C4-2B (cell line): ENCODE measurements around the gene RASAL2.

Experiments
- H3K27ac ChIP-seq: fragments of 450-650 bp; 2 replicates; pipeline ENCODE4 v1.5.1; 2017
- ZFX ChIP-seq: fragments of 450-650 bp; IDR thresholded peaks from 2 replicates; pipeline ENCODE4 v1.6.1; 2017
- TF ChIP-seq, protein P1 (sequence below): fragments of 450-650 bp; conservative IDR thresholded peaks from 2 replicates; pipeline ENCODE4 v1.5.1; 2017; ENCODE audit warnings: mild to moderate bottlenecking

RASAL2 gene

DNA sequence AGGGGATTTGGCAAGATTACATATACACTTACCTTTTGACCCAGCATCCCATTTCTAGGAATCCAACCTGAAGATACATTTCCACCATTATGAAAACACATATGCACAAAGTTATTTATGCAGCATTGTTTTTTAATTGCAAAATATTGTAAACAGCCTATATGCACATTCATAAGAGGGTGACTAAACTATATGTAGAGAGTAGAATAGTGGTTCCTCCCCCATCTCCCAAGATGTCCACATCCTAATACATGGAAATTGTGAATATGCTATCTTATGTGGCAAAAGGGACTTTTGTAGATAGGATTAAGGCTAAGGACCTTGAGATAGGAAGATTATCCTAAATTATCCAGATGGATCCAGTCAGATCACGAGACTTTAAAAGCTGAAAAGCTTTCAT lies 311.2 kb downstream of the RASAL2 start:
- H3K27ac ChIP-seq = no peak overlapping the region
- TF ChIP-seq, protein P1, sequence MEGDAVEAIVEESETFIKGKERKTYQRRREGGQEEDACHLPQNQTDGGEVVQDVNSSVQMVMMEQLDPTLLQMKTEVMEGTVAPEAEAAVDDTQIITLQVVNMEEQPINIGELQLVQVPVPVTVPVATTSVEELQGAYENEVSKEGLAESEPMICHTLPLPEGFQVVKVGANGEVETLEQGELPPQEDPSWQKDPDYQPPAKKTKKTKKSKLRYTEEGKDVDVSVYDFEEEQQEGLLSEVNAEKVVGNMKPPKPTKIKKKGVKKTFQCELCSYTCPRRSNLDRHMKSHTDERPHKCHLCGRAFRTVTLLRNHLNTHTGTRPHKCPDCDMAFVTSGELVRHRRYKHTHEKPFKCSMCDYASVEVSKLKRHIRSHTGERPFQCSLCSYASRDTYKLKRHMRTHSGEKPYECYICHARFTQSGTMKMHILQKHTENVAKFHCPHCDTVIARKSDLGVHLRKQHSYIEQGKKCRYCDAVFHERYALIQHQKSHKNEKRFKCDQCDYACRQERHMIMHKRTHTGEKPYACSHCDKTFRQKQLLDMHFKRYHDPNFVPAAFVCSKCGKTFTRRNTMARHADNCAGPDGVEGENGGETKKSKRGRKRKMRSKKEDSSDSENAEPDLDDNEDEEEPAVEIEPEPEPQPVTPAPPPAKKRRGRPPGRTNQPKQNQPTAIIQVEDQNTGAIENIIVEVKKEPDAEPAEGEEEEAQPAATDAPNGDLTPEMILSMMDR = no peak
- no peak for TF ChIP-seq ZFX

DNA sequence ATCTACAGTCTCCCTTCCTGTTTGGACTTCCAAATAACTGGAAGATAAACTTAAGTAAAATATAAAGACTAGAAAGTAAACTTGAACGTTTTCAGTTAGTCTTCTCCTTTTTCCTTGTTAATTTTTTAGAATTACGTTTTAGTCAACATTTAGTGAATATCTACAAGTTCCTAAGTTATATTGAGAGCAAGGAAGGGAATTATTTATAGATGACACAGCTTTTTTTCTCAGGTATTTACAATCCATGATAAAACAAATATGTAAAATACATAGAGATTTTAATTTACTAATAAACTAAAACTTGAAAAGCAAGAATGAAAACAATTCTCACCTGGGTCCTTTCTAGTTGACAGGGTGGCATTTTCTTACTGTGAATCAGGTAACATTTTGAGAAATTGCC lies 313.3 kb downstream of the RASAL2 start:
- TF ChIP-seq, protein P1 = no peak
- TF ChIP-seq ZFX = no peak
- no peak overlapping the region for H3K27ac ChIP-seq

DNA sequence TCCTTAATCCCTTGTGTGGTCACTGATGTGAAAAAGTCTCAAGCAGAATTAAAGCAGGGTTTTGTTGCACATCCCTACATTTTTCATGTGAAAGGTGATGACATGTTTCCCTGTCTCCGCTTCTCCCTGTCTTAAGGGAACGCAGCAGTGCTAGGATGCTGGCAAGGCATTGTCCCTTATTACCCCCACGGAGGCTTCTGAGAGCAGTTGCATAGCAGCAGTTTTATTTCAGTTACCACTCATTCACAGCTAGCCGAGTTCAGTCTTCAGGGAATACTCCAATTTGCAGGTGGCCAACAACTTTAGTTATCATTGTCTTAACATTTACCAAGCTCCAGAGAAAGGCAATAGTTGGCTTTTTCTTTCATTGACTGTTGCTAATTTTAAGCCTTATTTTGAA lies 313.8 kb downstream of the RASAL2 start:
- no peak for TF ChIP-seq ZFX
- TF ChIP-seq, protein P1 = no peak
- no peak overlapping the region for H3K27ac ChIP-seq

DNA sequence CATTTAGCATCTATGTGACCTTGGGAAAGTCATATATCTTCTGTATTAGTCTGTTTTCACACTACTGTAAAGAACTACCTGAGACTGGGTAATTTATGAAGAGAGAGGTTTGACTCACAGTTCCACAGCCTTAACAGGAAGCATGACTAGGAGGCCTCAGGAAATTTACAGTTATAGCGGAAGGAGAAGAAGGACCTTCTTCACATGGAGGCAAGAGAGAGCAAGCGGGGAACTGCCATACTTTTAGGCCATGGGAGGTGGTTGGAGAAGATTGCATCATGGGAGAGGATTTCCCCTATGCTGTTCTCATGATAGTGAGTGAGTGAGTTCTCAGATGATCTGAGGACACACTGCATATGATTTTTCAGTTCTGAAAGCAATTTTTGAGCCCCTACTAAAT lies 315.0 kb downstream of the RASAL2 start:
- H3K27ac ChIP-seq = no peak overlapping the region
- no peak for TF ChIP-seq ZFX
- TF ChIP-seq, protein P1 = no peak

DNA sequence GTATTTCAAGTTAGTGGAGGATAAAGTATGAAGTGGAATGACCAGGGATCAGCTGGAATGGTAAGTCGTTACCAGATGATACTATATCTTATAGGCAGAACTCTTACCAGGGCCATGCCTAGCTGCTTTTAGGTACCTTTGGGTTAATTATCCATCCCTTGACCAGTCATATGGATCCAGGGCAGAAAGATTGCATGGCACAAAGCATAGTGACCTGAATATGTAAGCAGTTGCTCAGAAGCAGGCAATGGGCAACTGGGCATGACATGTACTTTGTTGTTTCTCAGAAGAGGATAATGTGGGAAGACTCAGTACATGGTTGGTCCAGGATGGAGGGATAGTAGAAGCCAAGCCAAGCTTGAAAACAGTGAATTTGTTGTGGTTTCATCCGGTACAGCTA lies 315.6 kb downstream of the RASAL2 start:
- TF ChIP-seq, protein P1 = no peak
- no peak for TF ChIP-seq ZFX
- H3K27ac ChIP-seq = no peak overlapping the region

DNA sequence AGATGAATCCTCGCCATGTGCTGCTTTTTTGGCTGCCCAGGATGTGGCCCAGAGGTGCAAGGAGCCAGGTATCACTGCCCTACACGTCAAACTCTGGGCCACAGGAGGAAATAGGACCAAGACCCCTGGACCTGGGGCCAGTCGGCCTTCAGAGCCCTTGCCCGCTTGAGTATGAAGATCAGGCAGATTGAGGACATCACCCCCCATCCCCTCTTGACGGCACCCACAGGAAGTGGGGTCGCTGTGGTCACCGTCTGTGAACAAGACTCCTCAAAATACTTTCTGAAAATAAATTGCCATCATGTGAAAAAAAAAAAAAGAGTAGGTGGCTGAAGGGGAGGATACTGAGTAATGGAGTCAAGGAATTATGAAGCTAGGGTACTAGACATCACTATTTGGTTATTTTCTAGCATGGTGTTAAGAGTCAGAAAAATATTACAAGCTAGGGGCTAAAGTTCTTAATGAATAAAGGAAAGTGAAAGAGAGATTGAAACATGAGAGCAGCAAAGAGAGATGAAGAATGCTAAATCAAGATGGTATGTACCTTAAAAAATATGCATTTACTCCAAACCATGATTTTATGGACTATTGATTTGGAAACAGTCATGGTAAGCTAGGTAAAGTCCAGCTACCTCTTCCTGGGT lies 318.0 kb downstream of the RASAL2 start:
- H3K27ac ChIP-seq = no peak overlapping the region
- TF ChIP-seq, protein P1 = no peak
- TF ChIP-seq ZFX = no peak

DNA sequence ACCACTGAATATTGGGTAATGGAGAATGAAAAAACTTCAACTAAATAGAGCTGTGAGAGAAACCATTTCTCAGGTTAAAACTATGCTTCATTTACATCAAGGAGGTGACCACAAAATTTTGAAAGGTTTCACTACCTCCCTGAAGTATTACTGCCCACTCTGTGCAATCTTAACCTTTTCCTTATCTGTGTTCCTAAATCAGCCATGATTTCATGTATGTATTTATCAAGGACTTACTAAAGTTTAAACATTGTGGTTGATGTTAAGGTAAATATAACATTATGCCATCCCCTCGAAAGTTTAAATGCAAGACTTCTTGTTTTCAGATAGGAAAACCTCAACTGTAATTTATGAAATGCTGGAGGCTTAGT lies 318.5 kb downstream of the RASAL2 start:
- no peak for TF ChIP-seq ZFX
- TF ChIP-seq, protein P1 = no peak
- no peak overlapping the region for H3K27ac ChIP-seq
